HG03354 (cell line): ENCODE results near the gene CELF2.

ENCODE experiments used
- ATAC-seq: cut with Tn5 transposase; IDR thresholded peaks from one replicate; pipeline ENCODE4 v1.9.1; 2021; ENCODE audit warnings: mild to moderate bottlenecking; ENCODE audit not compliant: unreplicated experiment, poor library complexity, severe bottlenecking

Gene CELF2

GRCh38 chr10:11019724-11020547 is 2.3 kb downstream of the CELF2 start:
- no peak for ATAC-seq

GRCh38 chr10:11020548-11020942 is 2.9 kb downstream of the CELF2 start:
- ATAC-seq = no peak

- ATAC-seq = no peak
Observed at GRCh38 chr10:11022213-11022612, 4.5 kb downstream of the CELF2 start.

- ATAC-seq = no peak
Observed at GRCh38 chr10:11023009-11023953, 5.6 kb downstream of the CELF2 start.

GRCh38 chr10:11024596-11024995 is 6.9 kb downstream of the CELF2 start:
- no peak for ATAC-seq

GRCh38 chr10:11025978-11026377 is 8.3 kb downstream of the CELF2 start:
- no peak for ATAC-seq

- ATAC-seq = no peak
Observed at GRCh38 chr10:11026773-11027172, 9.1 kb downstream of the CELF2 start.

DNA sequence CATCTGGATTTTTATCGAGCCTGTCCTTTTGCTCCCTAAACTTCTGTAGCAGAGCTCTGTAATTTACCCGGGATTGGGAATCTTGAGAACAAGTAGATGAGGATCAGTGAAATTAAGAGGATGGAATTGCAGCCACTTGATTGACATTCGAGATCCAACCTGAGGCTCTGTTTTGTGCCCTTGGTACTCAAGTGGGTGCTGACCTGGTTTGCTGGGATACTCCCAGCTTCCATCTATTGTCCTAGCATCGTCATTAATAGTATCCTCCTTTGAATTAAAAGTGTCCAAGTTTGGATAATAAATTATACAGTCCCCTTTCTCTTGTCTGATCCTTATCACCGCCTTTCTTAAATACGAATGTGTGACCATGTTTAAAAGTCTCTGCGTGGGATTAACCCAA is 17.1 kb downstream of the CELF2 start:
- no peak for ATAC-seq

- ATAC-seq = no peak
Observed at GRCh38 chr10:11035301-11035991, 17.8 kb downstream of the CELF2 start.

DNA sequence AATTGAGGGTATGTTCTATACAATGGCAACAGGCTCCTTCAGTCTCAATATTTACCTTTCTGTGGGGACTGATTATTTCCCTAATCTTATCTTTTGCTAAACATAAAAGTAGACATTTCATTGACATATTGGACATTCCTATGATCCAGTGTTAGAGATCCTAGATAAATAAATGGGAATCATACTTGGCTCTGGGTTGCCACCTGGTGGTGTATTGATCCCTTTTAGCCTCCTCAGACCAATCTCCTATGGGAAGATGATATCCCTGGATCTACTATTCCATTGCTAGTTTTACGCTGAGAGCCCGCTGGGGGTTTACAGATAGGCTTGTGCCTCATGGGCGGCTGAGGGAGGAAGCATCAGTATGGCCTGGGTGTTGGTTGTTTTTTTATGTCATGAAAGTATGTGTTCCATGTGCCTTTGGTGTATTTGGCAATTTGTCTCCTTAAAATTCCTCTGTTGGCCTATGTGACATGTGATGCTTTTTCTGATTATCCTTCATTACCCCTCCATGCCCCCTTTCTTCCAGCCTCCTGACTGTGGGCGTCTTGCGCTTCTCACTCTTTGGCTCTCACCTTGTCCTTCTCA is 18.8 kb downstream of the CELF2 start:
- no peak for ATAC-seq

- ATAC-seq = no peak
Observed at GRCh38 chr10:11037991-11038390, 20.3 kb downstream of the CELF2 start.

DNA sequence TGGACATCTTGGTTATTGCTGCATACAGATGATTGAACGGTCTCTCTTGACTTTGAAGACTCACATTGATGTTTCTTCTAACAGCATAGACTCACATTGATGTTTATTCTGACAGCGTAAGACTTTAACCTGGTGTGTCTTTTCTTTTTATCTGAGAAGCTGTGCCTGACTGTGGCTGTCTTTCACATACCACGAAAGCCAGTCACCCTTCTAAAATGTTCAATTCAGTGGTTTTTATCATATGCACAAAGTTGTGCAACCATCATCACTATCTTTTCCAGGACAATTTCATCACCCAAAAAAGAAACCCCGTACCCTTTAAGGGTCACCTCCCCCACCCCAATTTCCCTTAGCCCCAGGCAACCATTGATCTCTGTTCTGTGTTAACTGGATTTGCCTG is 24.7 kb downstream of the CELF2 start:
- ATAC-seq = no peak

GRCh38 chr10:11043039-11043438 is 25.4 kb downstream of the CELF2 start:
- no peak for ATAC-seq

GRCh38 chr10:11043446-11044127 is 25.9 kb downstream of the CELF2 start:
- no peak for ATAC-seq

DNA sequence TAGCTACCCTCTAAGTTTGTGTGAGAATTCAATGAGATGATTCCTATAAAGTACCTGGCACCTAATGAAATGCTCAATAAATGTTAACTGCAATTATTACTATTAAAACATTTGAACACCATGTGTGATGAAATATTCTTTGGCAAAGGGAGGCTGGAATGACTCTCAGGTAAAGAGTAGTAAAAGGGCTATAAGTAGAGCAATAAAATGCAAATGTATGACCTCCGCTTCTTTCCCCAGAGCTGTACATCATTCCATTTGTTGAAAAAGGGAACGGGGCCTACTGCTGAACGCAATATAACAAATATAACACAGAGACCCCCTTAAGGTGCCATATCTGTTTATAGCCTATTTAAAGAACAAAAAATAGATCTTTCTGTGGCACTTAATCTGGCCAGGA is 27.8 kb downstream of the CELF2 start:
- ATAC-seq = no peak

DNA sequence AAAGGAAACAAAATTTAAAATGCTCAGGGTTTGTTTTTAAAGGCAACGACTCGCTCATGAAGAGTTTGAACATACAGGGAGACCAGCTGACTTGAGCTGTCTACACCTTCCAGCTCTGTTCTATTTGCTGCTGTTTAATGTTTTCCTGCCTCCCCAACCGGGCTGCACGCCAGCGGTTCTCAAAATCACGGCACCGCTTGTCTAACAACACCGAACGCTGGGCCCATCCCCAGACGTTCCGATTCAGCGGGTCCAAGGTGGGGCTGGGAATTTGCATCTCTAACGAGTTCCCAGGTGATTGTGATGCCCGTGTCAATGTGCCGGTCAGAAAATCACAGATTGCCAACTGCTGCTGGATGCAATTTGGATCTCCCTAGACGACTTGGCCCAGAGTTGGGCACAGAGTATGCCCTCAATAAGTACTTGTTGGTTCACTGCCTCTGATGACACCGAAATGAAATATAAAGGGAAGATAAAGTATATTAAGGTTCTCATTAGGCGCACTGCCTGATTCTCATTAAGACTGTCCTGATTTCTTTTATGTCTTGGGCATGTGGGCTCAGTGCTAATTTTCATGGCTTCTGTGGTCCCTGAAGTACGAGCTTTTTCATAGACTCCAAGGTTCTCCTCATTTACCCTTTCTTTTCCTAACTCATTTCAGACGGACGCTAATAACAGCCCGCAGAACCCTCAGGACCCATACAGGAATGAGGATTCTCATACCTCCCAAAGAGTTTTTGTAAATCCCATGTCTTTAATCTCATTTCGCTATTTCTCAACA is 28.5 kb downstream of the CELF2 start:
- ATAC-seq = no peak

GRCh38 chr10:11046776-11047160 is 29.1 kb downstream of the CELF2 start:
- ATAC-seq = no peak

DNA sequence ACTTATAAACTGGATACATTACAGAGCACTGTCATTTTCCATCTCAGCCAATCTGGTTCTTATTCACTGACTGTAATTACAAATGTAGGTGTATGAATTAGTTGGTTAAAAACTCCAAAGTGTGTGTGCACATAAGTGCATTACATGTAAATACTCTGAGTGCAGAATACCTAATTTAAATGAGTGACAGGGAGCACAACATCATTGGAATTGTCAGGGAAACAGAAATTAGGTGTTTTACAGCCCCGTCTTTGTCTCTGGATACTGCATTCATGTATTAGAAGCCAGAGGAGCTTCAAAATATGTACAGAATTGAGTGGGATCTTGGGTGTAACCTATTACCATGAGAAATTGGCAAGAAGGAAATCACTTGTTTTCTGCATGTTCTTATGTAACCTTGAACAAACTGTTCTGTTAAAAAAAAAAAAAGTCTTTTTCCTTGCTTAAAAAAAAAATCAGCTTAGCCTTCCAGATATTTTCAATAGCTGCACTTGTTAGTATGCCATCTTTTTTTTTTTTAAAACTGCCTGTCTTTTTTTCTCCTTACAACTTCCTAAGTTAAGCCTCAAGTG is 31.1 kb downstream of the CELF2 start:
- ATAC-seq = no peak
